Lung (tissue), 16 donors: Measurements from ENCODE around the gene ACHE. TPM values are rescaled to one million over a fixed set of nuclear protein-coding genes. Genes with fewer than 3 reads are reported as not detected.
A peak's percentile ranks its signal among the peaks of the same experiment; 100 is the strongest.

ENCODE experiments used
- ATAC-seq: fragments of 200-7000 bp; cut with Tn5 transposase; one replicate; pipeline ENCODE4 v1.9.1; 2020; ENCODE audit warnings: moderate number of reproducible peaks; ENCODE audit not compliant: insufficient read depth, low FRiP score
- DNase-seq, 3 donors: peaks; one replicate each; pipeline ENCODE4 v3.0.0-alpha.2; 2013 to 2017
- H3K27ac ChIP-seq, 2 donors: one replicate each; pipeline ENCODE4 v1.5.1; 2013; ENCODE audit warnings: mild to moderate bottlenecking in 2 of 2, moderate library complexity in 2 of 2, control low read depth in 1 of 2, inconsistent platforms in 1 of 2, low read depth in 1 of 2, low read length in 1 of 2
- H3K27me3 ChIP-seq, 3 donors: one replicate each; pipeline ENCODE4 v1.5.1; 2013; ENCODE audit warnings: low read length in 2 of 3; ENCODE audit not compliant: control insufficient read depth in 3 of 3, insufficient read depth in 3 of 3
- H3K36me3 ChIP-seq, 4 donors: one replicate each; pipeline ENCODE4 v1.5.1; 2013; ENCODE audit warnings: low read length in 4 of 4, mild to moderate bottlenecking in 1 of 4, moderate library complexity in 1 of 4; ENCODE audit not compliant: control insufficient read depth in 4 of 4, insufficient read depth in 4 of 4
- H3K4me1 ChIP-seq, 5 donors: one replicate each; pipeline ENCODE4 v1.5.1; 2013; ENCODE audit warnings: low read length in 5 of 5, mild to moderate bottlenecking in 2 of 5, moderate library complexity in 1 of 5; ENCODE audit not compliant: control insufficient read depth in 5 of 5, insufficient read depth in 5 of 5
- H3K4me3 ChIP-seq: one replicate; pipeline ENCODE4 v1.5.1; 2013; ENCODE audit warnings: mild to moderate bottlenecking, control low read depth, moderate library complexity
- H3K9ac ChIP-seq, 2 donors: one replicate each; pipeline ENCODE4 v1.5.1; 2013; ENCODE audit warnings: low read length in 2 of 2, control low read depth in 1 of 2; ENCODE audit not compliant: insufficient read depth in 1 of 2
- H3K9me3 ChIP-seq, 4 donors: one replicate each; pipeline ENCODE4 v1.5.1; 2013; ENCODE audit warnings: low read length in 3 of 4, mild to moderate bottlenecking in 1 of 4, moderate library complexity in 1 of 4; ENCODE audit not compliant: control insufficient read depth in 4 of 4, insufficient read depth in 3 of 4
- WGBS, 2 donors: extraction: QIAGEN DNeasy Blood & Tissue Kit; methylation state at CpG; one replicate each; pipeline ENCODE4 v1.1.7; 2013; 5-methylcytosine and 5-hydroxymethylcytosine counted together
- long read RNA-seq, 5 donors: transcript quantifications; one replicate each; lab custom pipeline, GENCODE V29; 2026
- polyA plus RNA-seq, 2 donors: library from polyadenylated mRNA; stranded (reverse); fragments of 200-250 nt; gene quantifications; one replicate each; pipeline ENCODE4 v1.2.1, GENCODE V29; 2013
- total RNA-seq, 2 donors: library from RNA; depleted of rRNA in 1 of 2; stranded (reverse); fragments of >200 nt in 1 of 2; gene quantifications; one replicate each; pipeline ENCODE4 v1.2.1, GENCODE V29; 2014 to 2021
- TF ChIP-seq, protein P1 (sequence below): IDR thresholded peaks from 2 replicates; pipeline ENCODE4 v1.5.1; 2012; ENCODE audit warnings: mild to moderate bottlenecking; ENCODE audit errors: control extremely low read depth, extremely low read depth
- donor health status: control.
- donor health status: control.
- donor health status: Bipolar disorder and iron deficiency.
- donor health status: healthy.
- donor health status: DM: yes; HTN: yes; CAD: no.

Gene ACHE
- total RNA-seq: 1 to 10 TPM; 7.2 to 8.2 TPM
- polyA plus RNA-seq: 1 to 10 TPM; 2.6 to 6.2 TPM
- long read RNA-seq, donor 1: 0 reads
- long read RNA-seq, donor 2: 0 reads
- long read RNA-seq, donor 3, partial matches to known transcripts: 0 of 1 reads
- long read RNA-seq, donor 3, other reads (novel, unspliced or antisense): 0 of 1 reads
- long read RNA-seq, donor 4: 0 reads
- long read RNA-seq, donor 5, partial matches to known transcripts: 0 of 1 reads
- long read RNA-seq, donor 5, other reads (novel, unspliced or antisense): 0 of 1 reads

DNA sequence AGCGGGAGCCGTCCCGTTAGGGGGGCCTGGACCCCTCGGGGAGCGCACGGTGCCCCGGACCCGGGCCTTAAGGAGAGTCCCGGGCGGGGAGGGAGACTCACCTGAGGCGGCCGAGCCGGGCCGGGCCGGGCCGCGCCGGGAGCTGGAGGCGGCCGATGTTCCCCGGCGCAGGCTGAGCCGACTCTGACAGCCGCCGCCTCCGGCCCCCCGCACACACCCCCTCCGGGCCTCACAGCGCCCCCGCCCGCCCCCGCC, at the start of gene ACHE:
ACHE (minus strand) TSS at position 188 of the 255 bp plus-strand sequence. CDS start 1,656 bp downstream, outside the sequence.
- peaks cover 0 to 25% (median 4%) of the 10 kb centered on the region in 5 donors for H3K4me1 ChIP-seq
- no peak for DNase-seq
- H3K27me3 ChIP-seq: peaks cover 0 to 18% (median 16%) of the 10 kb centered on the region in 3 donors
- H3K9ac ChIP-seq: no peak within 1 kb of the TSS
- H3K4me3 ChIP-seq: peak within 1 kb of the TSS; percentile 25
- peaks cover 0 to 2% (median 0%) of the 10 kb centered on the region in 4 donors for H3K9me3 ChIP-seq
- no peaks in the 10 kb centered on the region for H3K36me3 ChIP-seq
- WGBS, 2 donors: 0 to 1% methylated on average over 19 to 31 of the region's 32 CpGs
- no peak for ATAC-seq
- H3K27ac ChIP-seq: peak within 1 kb of the TSS in 1 of 2 donors; percentile 3
- TF ChIP-seq, protein P1, sequence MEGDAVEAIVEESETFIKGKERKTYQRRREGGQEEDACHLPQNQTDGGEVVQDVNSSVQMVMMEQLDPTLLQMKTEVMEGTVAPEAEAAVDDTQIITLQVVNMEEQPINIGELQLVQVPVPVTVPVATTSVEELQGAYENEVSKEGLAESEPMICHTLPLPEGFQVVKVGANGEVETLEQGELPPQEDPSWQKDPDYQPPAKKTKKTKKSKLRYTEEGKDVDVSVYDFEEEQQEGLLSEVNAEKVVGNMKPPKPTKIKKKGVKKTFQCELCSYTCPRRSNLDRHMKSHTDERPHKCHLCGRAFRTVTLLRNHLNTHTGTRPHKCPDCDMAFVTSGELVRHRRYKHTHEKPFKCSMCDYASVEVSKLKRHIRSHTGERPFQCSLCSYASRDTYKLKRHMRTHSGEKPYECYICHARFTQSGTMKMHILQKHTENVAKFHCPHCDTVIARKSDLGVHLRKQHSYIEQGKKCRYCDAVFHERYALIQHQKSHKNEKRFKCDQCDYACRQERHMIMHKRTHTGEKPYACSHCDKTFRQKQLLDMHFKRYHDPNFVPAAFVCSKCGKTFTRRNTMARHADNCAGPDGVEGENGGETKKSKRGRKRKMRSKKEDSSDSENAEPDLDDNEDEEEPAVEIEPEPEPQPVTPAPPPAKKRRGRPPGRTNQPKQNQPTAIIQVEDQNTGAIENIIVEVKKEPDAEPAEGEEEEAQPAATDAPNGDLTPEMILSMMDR: no peak

DNA sequence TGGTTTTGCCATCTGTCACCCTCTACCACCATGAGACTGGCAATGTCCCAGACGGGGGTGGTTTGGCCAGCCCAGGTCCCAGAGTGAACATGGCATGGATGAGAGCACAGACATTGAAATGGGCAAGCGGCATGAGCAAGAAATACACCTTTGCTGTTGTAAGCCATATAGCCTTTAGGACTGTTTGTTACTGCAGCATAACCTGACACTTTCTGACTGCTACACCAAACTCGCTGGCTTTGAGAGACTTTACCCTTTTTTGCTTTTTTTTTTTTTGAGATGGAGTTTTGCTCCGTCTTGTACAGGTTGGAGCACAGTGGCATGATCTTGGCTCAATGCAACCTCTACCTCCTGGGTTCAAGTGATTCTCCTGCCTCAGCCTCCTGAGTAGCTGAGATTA, 48.5 kb upstream of the ACHE start:
- ATAC-seq (no peak), DNase-seq (no peak)
- H3K27me3 ChIP-seq: no peaks in the 10 kb centered on the region
- H3K27ac ChIP-seq: no peak overlapping the region
- H3K4me1 ChIP-seq: peaks cover 0 to 8% (median 3%) of the 10 kb centered on the region in 5 donors
- peaks cover 0 to 5% (median 0%) of the 10 kb centered on the region in 4 donors for H3K9me3 ChIP-seq
- H3K36me3 ChIP-seq: no peaks in the 10 kb centered on the region
- WGBS, 2 donors: 82 to 91% methylated on average over 4 of the region's 4 CpGs
- no peak overlapping the region for H3K4me3 ChIP-seq
- H3K9ac ChIP-seq: no peak overlapping the region
- TF ChIP-seq, protein P1: no peak

DNA sequence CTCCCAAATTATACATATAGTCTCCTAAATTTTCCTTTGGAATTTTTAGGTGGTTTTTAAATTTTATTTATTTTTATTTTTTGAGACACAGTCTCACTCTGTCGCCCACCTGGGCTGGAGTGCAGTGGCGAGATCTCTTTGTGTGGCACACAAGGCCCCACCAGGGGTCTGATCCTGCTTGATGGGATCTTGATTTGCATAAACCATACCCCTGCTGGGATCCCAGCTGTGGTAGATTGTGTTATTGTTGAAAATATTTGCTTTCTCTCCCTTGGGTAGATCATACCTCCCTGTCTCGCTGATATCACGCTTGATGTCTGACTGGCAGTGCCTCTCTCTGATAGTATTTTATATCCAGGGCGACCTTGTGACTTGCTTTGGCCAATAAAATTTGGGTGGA, 48.0 kb upstream of the ACHE start:
- 87 to 91% methylated on average over 5 of the region's 5 CpGs for WGBS, 2 donors
- no peaks in the 10 kb centered on the region for H3K36me3 ChIP-seq
- H3K27ac ChIP-seq: no peak overlapping the region
- H3K4me3 ChIP-seq: no peak overlapping the region
- H3K4me1 ChIP-seq: peaks cover 0 to 8% (median 3%) of the 10 kb centered on the region in 5 donors
- H3K27me3 ChIP-seq: no peaks in the 10 kb centered on the region
- TF ChIP-seq, protein P1: no peak
- ATAC-seq (no peak), DNase-seq (no peak)
- no peak overlapping the region for H3K9ac ChIP-seq
- peaks cover 0 to 4% (median 0%) of the 10 kb centered on the region in 4 donors for H3K9me3 ChIP-seq
